ENCODE results near the gene FGD5. TPM values are rescaled to one million over a fixed set of nuclear protein-coding genes. Genes with fewer than 3 reads are reported as not detected.

FGD5 gene
- total and polyA plus RNA-seq, 2 donors (not counting 1 experiment from before 2014, with no cell fraction given), result not detected

DNA sequence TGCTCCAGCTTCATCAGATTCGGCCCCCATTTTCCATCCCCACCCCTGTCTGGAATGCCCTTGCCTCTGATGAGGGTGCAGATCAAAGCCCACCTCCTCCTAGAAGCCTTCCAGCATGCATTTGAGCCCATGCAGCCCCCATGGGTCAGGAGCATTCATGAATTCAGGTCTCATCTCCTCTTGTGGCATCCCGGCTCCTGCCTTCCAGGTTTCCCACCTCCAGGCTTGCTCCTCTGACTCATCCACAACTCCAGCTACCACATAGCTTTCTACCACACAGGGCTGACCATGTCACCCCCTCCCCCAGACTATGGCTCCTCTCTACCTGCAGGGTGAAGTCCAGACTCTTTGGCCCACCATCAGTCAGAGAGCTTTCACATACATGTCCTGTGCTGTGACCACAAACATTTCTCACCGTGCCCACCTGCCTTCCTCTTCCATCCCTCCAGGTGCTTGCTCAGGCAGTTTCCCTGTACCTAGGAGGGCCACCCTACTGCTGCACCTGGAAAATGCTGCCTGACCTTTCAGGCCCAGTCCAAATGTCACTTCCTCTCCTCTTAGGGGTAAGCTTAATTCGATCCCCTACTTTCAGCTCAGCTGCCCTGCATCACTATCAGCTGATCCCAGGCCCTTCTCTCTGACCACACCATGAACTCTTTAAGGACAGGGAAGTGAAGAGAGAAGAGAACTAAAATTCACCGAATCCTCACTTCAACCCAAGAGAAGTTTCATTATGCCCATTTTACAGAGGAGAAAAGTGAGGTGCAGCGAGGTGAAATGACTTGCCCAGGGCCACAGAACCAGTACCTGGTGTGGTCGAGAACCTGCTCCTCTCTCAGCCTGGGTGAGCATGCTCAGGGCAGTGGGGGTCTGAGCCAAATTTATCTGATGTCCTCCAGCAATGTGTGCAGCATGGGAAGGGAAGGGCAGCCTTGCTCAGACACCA is 13.7 kb upstream of the FGD5 start:
- Histone ChIP-seq H3K9ac (ENCODE audit: low read length) (no peak overlapping the region), H3K4me1 (ENCODE audit: control insufficient read depth in 2 of 2, insufficient read depth in 2 of 2, low read length in 2 of 2) (no peaks in the 10 kb centered on the region), H3K9me3 (ENCODE audit: control extremely low read depth in 1 of 3, control insufficient read depth in 2 of 3, insufficient read depth in 1 of 3, low read length in 2 of 3) (peaks cover 0 to 3% (median 0%) of the 10 kb centered on the region in 3 donors), H3K27me3 (replicated peaks in 1 of 4; ENCODE audit: control extremely low read depth in 1 of 4, control insufficient read depth in 3 of 4, insufficient read depth in 4 of 4, low read length in 3 of 4) (peaks cover 0 to 24% (median 0%) of the 10 kb centered on the region in 4 experiments), H3K27ac (ENCODE audit: low read length in 2 of 2) (no peak overlapping the region), H3K36me3 (replicated peaks in 1 of 2; ENCODE audit: control extremely low read depth in 1 of 2, control insufficient read depth in 1 of 2, extremely low read depth in 1 of 2, insufficient read depth in 2 of 2, low read length in 1 of 2) (no peaks in the 10 kb centered on the region), H2AFZ (ENCODE audit: insufficient read depth, low read depth, low read length, poor library complexity, severe bottlenecking) (no peak overlapping the region), H4K20me1 (ENCODE audit: control insufficient read depth, insufficient read depth, low read length, poor library complexity, severe bottlenecking) (no peaks in the 10 kb centered on the region), H3K4me3 (ENCODE audit: control extremely low read depth in 1 of 5, extremely low read depth in 1 of 5, insufficient read depth in 1 of 5, low read depth in 2 of 5, low read length in 4 of 5) (no peak overlapping the region), H3K4me2 (replicated peaks; ENCODE audit: low read depth, low read length, poor library complexity, severe bottlenecking) (no peak overlapping the region), H3K79me2 (ENCODE audit: control insufficient read depth, insufficient read depth, low read length) (no peaks in the 10 kb centered on the region)
- ChIA-PET POLR2A (no interaction called here), CTCF (no interaction called here)
- Mint-ChIP-seq H3K9me3 (ENCODE audit: insufficient read depth) (no peaks in the 10 kb centered on the region), H3K4me3 (no peak overlapping the region), H3K4me1 (peaks cover 2% of the 10 kb centered on the region), H3K27me3 (peaks cover 58% of the 10 kb centered on the region), H3K27ac (no peak overlapping the region)
- TF ChIP-seq, protein P1, sequence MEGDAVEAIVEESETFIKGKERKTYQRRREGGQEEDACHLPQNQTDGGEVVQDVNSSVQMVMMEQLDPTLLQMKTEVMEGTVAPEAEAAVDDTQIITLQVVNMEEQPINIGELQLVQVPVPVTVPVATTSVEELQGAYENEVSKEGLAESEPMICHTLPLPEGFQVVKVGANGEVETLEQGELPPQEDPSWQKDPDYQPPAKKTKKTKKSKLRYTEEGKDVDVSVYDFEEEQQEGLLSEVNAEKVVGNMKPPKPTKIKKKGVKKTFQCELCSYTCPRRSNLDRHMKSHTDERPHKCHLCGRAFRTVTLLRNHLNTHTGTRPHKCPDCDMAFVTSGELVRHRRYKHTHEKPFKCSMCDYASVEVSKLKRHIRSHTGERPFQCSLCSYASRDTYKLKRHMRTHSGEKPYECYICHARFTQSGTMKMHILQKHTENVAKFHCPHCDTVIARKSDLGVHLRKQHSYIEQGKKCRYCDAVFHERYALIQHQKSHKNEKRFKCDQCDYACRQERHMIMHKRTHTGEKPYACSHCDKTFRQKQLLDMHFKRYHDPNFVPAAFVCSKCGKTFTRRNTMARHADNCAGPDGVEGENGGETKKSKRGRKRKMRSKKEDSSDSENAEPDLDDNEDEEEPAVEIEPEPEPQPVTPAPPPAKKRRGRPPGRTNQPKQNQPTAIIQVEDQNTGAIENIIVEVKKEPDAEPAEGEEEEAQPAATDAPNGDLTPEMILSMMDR (IDR thresholded peaks at IDR 0.05), result no peak
- TF ChIP-seq EZH2 (IDR thresholded peaks at IDR 0.05; ENCODE audit: borderline replicate concordance, insufficient read depth, low read depth, low read length, poor library complexity, severe bottlenecking), result no peak
- ATAC-seq (ENCODE audit: low read depth), result no peak
- 55% methylated on average over 3 of the region's 7 CpGs for WGBS (ENCODE audit: insufficient coverage)
- intact Hi-C loops (cut with micrococcal nuclease), result no loop called here
- no peak for DNase-seq

DNA sequence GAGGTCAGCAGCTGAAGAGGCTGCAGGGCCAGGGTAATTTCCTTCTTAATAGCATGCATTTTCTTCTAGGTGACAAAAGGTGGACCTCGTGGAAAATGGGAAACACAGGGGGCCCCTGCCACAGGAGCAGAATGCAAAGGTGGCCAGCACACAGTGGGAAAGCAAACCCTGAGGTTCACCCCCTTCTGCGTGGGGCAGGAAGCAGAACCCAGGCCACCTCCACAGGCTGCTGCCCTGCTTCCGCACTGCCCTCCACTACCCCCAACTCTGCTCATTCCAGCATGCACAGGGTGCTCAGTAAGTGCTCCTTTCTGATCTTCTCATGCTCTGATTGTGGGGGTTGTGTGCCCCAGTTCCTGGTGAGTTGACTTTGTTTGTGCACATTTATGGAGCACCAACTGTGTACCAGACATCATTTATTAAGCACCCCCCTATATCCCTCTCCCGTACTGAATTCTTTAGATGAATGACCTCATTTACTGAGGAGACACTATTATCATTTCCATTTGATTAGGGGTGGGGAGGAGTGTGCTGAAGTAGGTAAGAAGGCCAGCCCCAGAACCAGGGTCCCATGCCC is 12.7 kb upstream of the FGD5 start:
- no peak overlapping the region for H3K9ac ChIP-seq (ENCODE audit: low read length)
- H3K27ac ChIP-seq (ENCODE audit: low read length in 2 of 2), result no peak overlapping the region
- H2AFZ ChIP-seq (ENCODE audit: insufficient read depth, low read depth, low read length, poor library complexity, severe bottlenecking), result no peak overlapping the region
- no peak overlapping the region for H3K4me3 ChIP-seq (ENCODE audit: control extremely low read depth in 1 of 5, extremely low read depth in 1 of 5, insufficient read depth in 1 of 5, low read depth in 2 of 5, low read length in 4 of 5)
- H3K27me3 ChIP-seq (replicated peaks in 1 of 4; ENCODE audit: control extremely low read depth in 1 of 4, control insufficient read depth in 3 of 4, insufficient read depth in 4 of 4, low read length in 3 of 4), result peaks cover 0 to 23% (median under 1%) of the 10 kb centered on the region in 4 experiments
- H3K9me3 ChIP-seq (ENCODE audit: control extremely low read depth in 1 of 3, control insufficient read depth in 2 of 3, insufficient read depth in 1 of 3, low read length in 2 of 3), result peaks cover 0 to 3% (median 0%) of the 10 kb centered on the region in 3 donors
- no peak overlapping the region for H3K27ac Mint-ChIP-seq
- H3K36me3 ChIP-seq (replicated peaks in 1 of 2; ENCODE audit: control extremely low read depth in 1 of 2, control insufficient read depth in 1 of 2, extremely low read depth in 1 of 2, insufficient read depth in 2 of 2, low read length in 1 of 2), result no peaks in the 10 kb centered on the region
- peaks cover 55% of the 10 kb centered on the region for H3K27me3 Mint-ChIP-seq
- DNase-seq, result no peak
- no peaks in the 10 kb centered on the region for H3K4me1 ChIP-seq (ENCODE audit: control insufficient read depth in 2 of 2, insufficient read depth in 2 of 2, low read length in 2 of 2)
- no peak for ATAC-seq (ENCODE audit: low read depth)
- intact Hi-C loops (cut with micrococcal nuclease), result no loop called here
- H3K9me3 Mint-ChIP-seq (ENCODE audit: insufficient read depth), result no peaks in the 10 kb centered on the region
- H3K4me2 ChIP-seq (replicated peaks; ENCODE audit: low read depth, low read length, poor library complexity, severe bottlenecking), result no peak overlapping the region
- H3K4me3 Mint-ChIP-seq, result no peak overlapping the region
- H3K79me2 ChIP-seq (ENCODE audit: control insufficient read depth, insufficient read depth, low read length), result no peaks in the 10 kb centered on the region
- peaks cover 2% of the 10 kb centered on the region for H3K4me1 Mint-ChIP-seq
- POLR2A ChIA-PET, result no interaction called here
- no peaks in the 10 kb centered on the region for H4K20me1 ChIP-seq (ENCODE audit: control insufficient read depth, insufficient read depth, low read length, poor library complexity, severe bottlenecking)
- WGBS (ENCODE audit: insufficient coverage), result 33% methylated on average over 2 of the region's 4 CpGs
- CTCF ChIA-PET, result interaction anchor here (0.5 kb wide), 1 partner anchor 506 kb away, joined by 3 read pairs; no protein-coding TSS in a partner anchor
- no peak for TF ChIP-seq EZH2 (IDR thresholded peaks at IDR 0.05; ENCODE audit: borderline replicate concordance, insufficient read depth, low read depth, low read length, poor library complexity, severe bottlenecking)
- TF ChIP-seq, protein P1 (IDR thresholded peaks at IDR 0.05), result no peak
